Hepatocyte (in vitro differentiated cells): ENCODE data around the gene GPR75.

Source experiments
- CTCF ChIP-seq: fragments of 200-600 bp; sonication (generic); IDR thresholded peaks from 2 replicates; pipeline ENCODE4 v1.5.1; 2016; ENCODE audit warnings: antibody characterized with exemption, mild to moderate bottlenecking; ENCODE audit not compliant: poor library complexity
- EZH2 ChIP-seq: fragments of 200-600 bp; sonication (generic); IDR thresholded peaks from 2 replicates; pipeline ENCODE4 v1.6.1; 2016; ENCODE audit warnings: antibody characterized with exemption, mild to moderate bottlenecking, borderline replicate concordance
- EZH2phosphoT487 ChIP-seq: fragments of 200-600 bp; sonication (generic); IDR thresholded peaks from one replicate; pipeline ENCODE4 v1.6.1; 2018; ENCODE audit warnings: antibody characterized with exemption, mild to moderate bottlenecking, low read depth, moderate library complexity; ENCODE audit not compliant: unreplicated experiment, severe bottlenecking

DNA sequence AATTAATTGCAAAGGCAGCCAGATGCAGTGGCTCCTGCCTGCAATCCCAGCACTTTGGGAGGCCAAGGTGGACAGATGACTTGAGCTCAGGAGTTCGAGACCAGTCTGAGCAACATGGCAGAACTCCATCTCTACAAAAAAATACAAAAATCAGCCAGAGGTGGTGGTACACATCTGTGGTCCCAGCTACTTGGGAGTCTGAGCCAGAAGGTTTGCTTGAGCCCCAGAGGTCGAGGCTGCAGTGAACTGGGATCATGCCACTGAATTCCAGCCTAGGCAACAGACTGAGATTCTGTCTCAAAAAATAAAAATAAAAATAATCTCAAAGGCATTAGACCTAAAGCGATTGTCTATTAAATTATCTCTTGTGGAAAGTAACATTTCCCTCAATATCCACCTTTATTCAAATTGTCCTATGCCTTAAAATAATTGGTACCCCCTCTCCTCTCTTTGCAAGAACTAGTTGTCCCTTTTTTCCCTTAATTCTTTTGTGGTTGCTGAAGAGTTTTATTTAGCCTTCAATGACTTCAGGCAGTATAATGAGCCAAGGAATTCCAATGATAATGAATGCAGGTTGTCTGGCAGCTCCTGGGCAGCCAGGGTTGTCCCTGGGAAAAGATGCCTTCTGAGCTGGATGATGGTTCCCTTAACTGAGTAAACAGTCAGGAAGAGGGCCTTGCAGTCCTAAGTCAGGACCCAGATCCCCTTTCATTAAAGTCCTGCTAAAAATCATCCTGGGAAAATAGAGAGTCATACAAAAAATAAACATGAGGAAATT is 32.2 kb downstream of the GPR75 start:
- no peak for TF ChIP-seq EZH2
- TF ChIP-seq EZH2phosphoT487: no peak
- TF ChIP-seq CTCF: no peak
